IMR-90 (cell line): Measurements from ENCODE around the gene MNAT1. TPM values are rescaled to one million over a fixed set of nuclear protein-coding genes. Genes with fewer than 3 reads are reported as not detected.

Experiments used
- ATAC-seq: fragments of 200-7000 bp; cut with Tn5 transposase; 2 replicates; pipeline ENCODE4 v1.9.1; 2020; ENCODE audit warnings: low read depth, mild to moderate bottlenecking, moderate library complexity
- BruUV-seq: library from RNA; stranded (reverse); fragments of 400-500 nt; replicated peaks from 2 replicates; lab custom pipeline; 2021; lab: Mats Ljungman, UMichigan
- CTCF ChIA-PET: fragments of 300-600 bp; formaldehyde crosslinking; extraction: SDS; loops from one replicate; lab custom pipeline; 2021; ENCODE audit warnings: antibody characterized with exemption; lab: Yijun Ruan, JAX
- POLR2A ChIA-PET: fragments of 300-600 bp; sonication (Branson Sonifier 250); formaldehyde crosslinking; loops from one replicate; lab custom pipeline; 2022; ENCODE audit warnings: antibody characterized with exemption; ENCODE audit not compliant: unreplicated experiment; lab: Charles Lee
- DNase-seq: peaks from one replicate; pipeline ENCODE4 v3.0.0; 2013
- H2AFZ ChIP-seq: replicated peaks from 2 replicates; pipeline ENCODE3; 2013; ENCODE audit warnings: low read length, mild to moderate bottlenecking; ENCODE audit not compliant: poor library complexity
- H2AK5ac ChIP-seq: 2 replicates; pipeline ENCODE4 v1.6.1; 2013; ENCODE audit warnings: low read depth, low read length, inconsistent platforms
- H2AK9ac ChIP-seq: replicated peaks from 2 replicates; pipeline ENCODE3; 2013; ENCODE audit warnings: mild to moderate bottlenecking, low read depth, low read length, moderate library complexity; ENCODE audit not compliant: poor library complexity
- H2BK120ac ChIP-seq: 2 replicates; pipeline ENCODE4 v1.6.1; 2013; ENCODE audit warnings: low read depth, low read length, inconsistent platforms
- H2BK15ac ChIP-seq: 3 replicates; pipeline ENCODE4 v1.6.1; 2013; ENCODE audit warnings: low read depth, low read length, inconsistent platforms
- H2BK20ac ChIP-seq: 2 replicates; pipeline ENCODE4 v1.6.1; 2013; ENCODE audit warnings: low read depth, mild to moderate bottlenecking, inconsistent platforms, low read length, moderate library complexity
- H2BK5ac ChIP-seq: 2 replicates; pipeline ENCODE4 v1.6.1; 2013; ENCODE audit warnings: mild to moderate bottlenecking, low read depth, low read length, inconsistent platforms; ENCODE audit not compliant: poor library complexity, severe bottlenecking
- H3K14ac ChIP-seq: replicated peaks from 2 replicates; pipeline ENCODE4 v1.6.1; 2013; ENCODE audit warnings: low read depth, low read length, inconsistent platforms
- H3K18ac ChIP-seq: 2 replicates; pipeline ENCODE4 v1.6.1; 2013; ENCODE audit warnings: low read depth, low read length, control low read depth
- H3K23ac ChIP-seq: 2 replicates; pipeline ENCODE4 v1.6.1; 2013; ENCODE audit warnings: low read depth, low read length, inconsistent platforms
- H3K27ac ChIP-seq: 2 replicates; pipeline ENCODE4 v1.5.1; 2013; ENCODE audit warnings: mild to moderate bottlenecking, control low read depth, low read length; ENCODE audit not compliant: insufficient read depth
- H3K27me3 ChIP-seq: 2 replicates; pipeline ENCODE4 v1.6.1; 2013; ENCODE audit warnings: low read length; ENCODE audit not compliant: control insufficient read depth, insufficient read depth
- H3K36me3 ChIP-seq: 2 replicates; pipeline ENCODE4 v1.6.1; 2013; ENCODE audit warnings: low read length, mixed read lengths; ENCODE audit not compliant: control insufficient read depth, insufficient read depth
- H3K4ac ChIP-seq: 2 replicates; pipeline ENCODE4 v1.6.1; 2013; ENCODE audit warnings: low read depth, low read length, inconsistent platforms
- H3K4me1 ChIP-seq: 2 replicates; pipeline ENCODE4 v1.6.1; 2013; ENCODE audit warnings: low read length, mixed read lengths; ENCODE audit not compliant: control insufficient read depth, insufficient read depth
- H3K4me2 ChIP-seq: 2 replicates; pipeline ENCODE4 v1.6.1; 2013; ENCODE audit warnings: low read depth, mild to moderate bottlenecking, control low read depth, low read length, moderate library complexity
- H3K4me3 ChIP-seq: 2 replicates; pipeline ENCODE4 v1.5.1; 2013; ENCODE audit warnings: low read depth, mild to moderate bottlenecking, control low read depth, low read length, moderate library complexity; ENCODE audit not compliant: insufficient read depth
- H3K56ac ChIP-seq: 2 replicates; pipeline ENCODE4 v1.6.1; 2013; ENCODE audit warnings: low read length, inconsistent platforms; ENCODE audit not compliant: insufficient read depth; ENCODE audit errors: extremely low read depth
- H3K79me1 ChIP-seq, 2 experiments: 2 replicates each; pipeline ENCODE4 v1.6.1; 2013; ENCODE audit warnings: low read length in 2 of 2, inconsistent platforms in 1 of 2, low read depth in 1 of 2
- H3K9ac ChIP-seq: 2 replicates; pipeline ENCODE4 v1.6.1; 2013; ENCODE audit warnings: low read depth, low read length, control low read depth
- H3K9me1 ChIP-seq: 2 replicates; pipeline ENCODE4 v1.6.1; 2013; ENCODE audit warnings: low read length, inconsistent platforms; ENCODE audit not compliant: insufficient read depth
- H3K9me3 ChIP-seq: 2 replicates; pipeline ENCODE4 v1.6.1; 2013; ENCODE audit warnings: low read length; ENCODE audit not compliant: control insufficient read depth, insufficient read depth
- H4K20me1 ChIP-seq: 2 replicates; pipeline ENCODE4 v1.6.1; 2013; ENCODE audit warnings: low read length, inconsistent platforms; ENCODE audit not compliant: insufficient read depth
- H4K5ac ChIP-seq: 2 replicates; pipeline ENCODE4 v1.6.1; 2013; ENCODE audit warnings: mild to moderate bottlenecking, low read depth, low read length, control low read depth
- H4K8ac ChIP-seq, 2 experiments: 2 replicates each; pipeline ENCODE4 v1.6.1; 2013; ENCODE audit warnings: low read depth in 2 of 2, low read length in 2 of 2, control low read depth in 1 of 2, inconsistent platforms in 1 of 2
- H4K91ac ChIP-seq: 2 replicates; pipeline ENCODE4 v1.6.1; 2013; ENCODE audit warnings: low read depth, low read length, inconsistent platforms; ENCODE audit not compliant: insufficient read depth
- MAFK ChIP-seq: IDR thresholded peaks from 2 replicates; pipeline ENCODE4 v1.6.1; 2012; ENCODE audit warnings: low read depth, low read length, improper control_type of control experiment
- WGBS, 2 experiments: methylation state at CpG; one replicate each; pipeline versions ENCODE4 v1.1.5 to v1.1.7; 2013; ENCODE audit warnings: missing lambda C conversion rate in 2 of 2; ENCODE audit not compliant: insufficient read length in 1 of 2; ENCODE audit errors: extremely low coverage in 2 of 2; 5-methylcytosine and 5-hydroxymethylcytosine counted together
- dilution Hi-C: fragments of 300-500 bp; cut with HindIII; formaldehyde crosslinking; loops from one replicate; pipeline ENCODE4 v1.14.3; 2018; ENCODE audit warnings: low sequenced_read_pairs; ENCODE audit not compliant: unreplicated experiment
- in situ Hi-C: fragments of 300-500 bp; cut with MboI; formaldehyde crosslinking; loops from 3 replicates; pipeline ENCODE4 v1.14.3; 2019; ENCODE audit warnings: low sequenced_read_pairs, inconsistent platforms, mixed read lengths
- intact Hi-C: fragments of 100-400 bp; cut with micrococcal nuclease; formaldehyde crosslinking; loops from 2 replicates; pipeline ENCODE4 v1.10.0; 2022
- polyA plus RNA-seq, 3 experiments: library from polyadenylated mRNA; depleted of rRNA; stranded (reverse); fragments of >200 nt; gene quantifications; 2 replicates each; pipeline ENCODE4 v1.2.3, GENCODE V29; 2012; ENCODE audit warnings: low replicate concordance in 1 of 3
- total RNA-seq: library from RNA; depleted of rRNA; stranded (reverse); fragments of >200 nt; gene quantifications from 2 replicates; pipeline ENCODE4 v1.2.3, GENCODE V29; 2012

Gene MNAT1
- total and polyA plus RNA-seq, 2 of the 4 experiments (the other 2 are of a cell fraction): 48.2 to 53.0 TPM

GRCh38 chr14:60735416-60735815, 855 bp downstream of the MNAT1 start:
- Histone ChIP-seq H4K20me1 (peaks cover 8% of the 10 kb centered on the region; the same call in 1 of the 2 replicates), H3K9me1 (no peaks in the 10 kb centered on the region; the same call in 1 of the 2 replicates), H3K14ac (peak overlapping the region; percentile 7; the same call in 1 of the 2 replicates), H3K27me3 (no peaks in the 10 kb centered on the region), H2AFZ (no peak overlapping the region), H4K5ac (peak overlapping the region; percentile 5; the same call in 1 of the 2 replicates), H3K18ac (peak overlapping the region; percentile 24; the same call in 1 of the 2 replicates), H4K91ac (no peak overlapping the region), H3K9me3 (no peaks in the 10 kb centered on the region), H3K79me1 (peaks cover 3 to 21% of the 10 kb centered on the region in 2 experiments; a peak in 2 of 4 replicates), H3K23ac (peak overlapping the region; percentile 54; the same call in 1 of the 2 replicates), H2BK20ac (no peak overlapping the region), H3K4me2 (peak overlapping the region; percentile 100), H3K36me3 (no peaks in the 10 kb centered on the region), H2AK5ac (peak overlapping the region; percentile 57; the same call in 1 of the 2 replicates), H2BK15ac (no peak overlapping the region), H3K9ac (peak overlapping the region; percentile 98), H3K4me1 (peaks cover 3% of the 10 kb centered on the region), H3K4me3 (peak overlapping the region; percentile 99), H3K27ac (peak overlapping the region; percentile 5; the same call in 1 of the 2 replicates), H3K56ac (peak overlapping the region; percentile 91; the same call in 1 of the 2 replicates), H4K8ac (peak overlapping the region in 1 of 2 experiments; percentile 71; a peak in 2 of 4 replicates), H2AK9ac (no peak overlapping the region), H3K4ac (no peak overlapping the region; the same call in 1 of the 2 replicates), H2BK5ac (peak overlapping the region; percentile 88), H2BK120ac (no peak overlapping the region)
- in situ Hi-C loops (no loop called here), intact Hi-C loops (loop anchor here (5.0 kb wide), 1 partner anchor 42 kb away; no protein-coding TSS in a partner anchor), dilution Hi-C loops (no loop called here)
- TF ChIP-seq MAFK: no peak
- POLR2A ChIA-PET: no interaction called here
- DNase-seq (no peak), ATAC-seq (no peak)
- BruUV-seq: TSS peak; percentile 39
- WGBS, 2 experiments: 60% methylated on average over 1 of the region's 5 CpGs; no CpG with 5 or more reads in 1 of the 2 experiments
- CTCF ChIA-PET: no interaction called here
